ENCODE measurements around the gene HTR4.

The HTR4 gene

GRCh38 chr5:148687871-148688270, 33.5 kb upstream of the HTR4 start:
- no peak overlapping the region for H3K4me2 ChIP-seq (ENCODE audit: low read length)
- no peaks in the 10 kb centered on the region for H3K4me1 ChIP-seq
- no peak overlapping the region for H3K9ac ChIP-seq
- no peak overlapping the region for H3K27ac ChIP-seq
- no peak for TF ChIP-seq CTCF (IDR thresholded peaks at IDR 0.05)
- H2AFZ ChIP-seq: no peak overlapping the region
- no peak overlapping the region for H3K4me3 ChIP-seq (ENCODE audit: low read depth, low read length)
- no peaks in the 10 kb centered on the region for H3K27me3 ChIP-seq (ENCODE audit: control insufficient read depth, insufficient read depth, low read length)
- H3K36me3 ChIP-seq (ENCODE audit: control insufficient read depth, insufficient read depth, low read length): no peaks in the 10 kb centered on the region
- no peaks in the 10 kb centered on the region for H3K9me3 ChIP-seq (ENCODE audit: control insufficient read depth, low read length)
- H3K79me2 ChIP-seq: no peaks in the 10 kb centered on the region

GRCh38 chr5:148687427-148687826, 33.1 kb upstream of the HTR4 start:
- H3K79me2 ChIP-seq: no peaks in the 10 kb centered on the region
- no peaks in the 10 kb centered on the region for H3K4me1 ChIP-seq
- H3K27ac ChIP-seq: no peak overlapping the region
- no peak for TF ChIP-seq CTCF (IDR thresholded peaks at IDR 0.05)
- no peaks in the 10 kb centered on the region for H3K36me3 ChIP-seq (ENCODE audit: control insufficient read depth, insufficient read depth, low read length)
- H3K4me2 ChIP-seq (ENCODE audit: low read length): no peak overlapping the region
- no peaks in the 10 kb centered on the region for H3K9me3 ChIP-seq (ENCODE audit: control insufficient read depth, low read length)
- H2AFZ ChIP-seq: no peak overlapping the region
- H3K27me3 ChIP-seq (ENCODE audit: control insufficient read depth, insufficient read depth, low read length): no peaks in the 10 kb centered on the region
- H3K4me3 ChIP-seq (ENCODE audit: low read depth, low read length): no peak overlapping the region
- H3K9ac ChIP-seq: no peak overlapping the region

- no peak overlapping the region for H3K4me2 ChIP-seq (ENCODE audit: low read length)
- no peaks in the 10 kb centered on the region for H3K9me3 ChIP-seq (ENCODE audit: control insufficient read depth, low read length)
- no peak overlapping the region for H3K27ac ChIP-seq
- H3K36me3 ChIP-seq (ENCODE audit: control insufficient read depth, insufficient read depth, low read length): no peaks in the 10 kb centered on the region
- H3K4me3 ChIP-seq (ENCODE audit: low read depth, low read length): no peak overlapping the region
- H3K27me3 ChIP-seq (ENCODE audit: control insufficient read depth, insufficient read depth, low read length): no peaks in the 10 kb centered on the region
- no peak overlapping the region for H2AFZ ChIP-seq
- H3K9ac ChIP-seq: no peak overlapping the region
- TF ChIP-seq CTCF (IDR thresholded peaks at IDR 0.05): no peak
- no peaks in the 10 kb centered on the region for H3K4me1 ChIP-seq
- no peaks in the 10 kb centered on the region for H3K79me2 ChIP-seq
Measured at GRCh38 chr5:148686660-148687059, 32.3 kb upstream of the HTR4 start.

- Histone ChIP-seq H2AFZ (no peak overlapping the region), H3K9me3 (ENCODE audit: control insufficient read depth, low read length) (no peaks in the 10 kb centered on the region), H3K27me3 (ENCODE audit: control insufficient read depth, insufficient read depth, low read length) (no peaks in the 10 kb centered on the region), H3K36me3 (ENCODE audit: control insufficient read depth, insufficient read depth, low read length) (no peaks in the 10 kb centered on the region), H3K4me2 (ENCODE audit: low read length) (no peak overlapping the region), H3K79me2 (no peaks in the 10 kb centered on the region), H3K4me3 (ENCODE audit: low read depth, low read length) (no peak overlapping the region), H3K4me1 (no peaks in the 10 kb centered on the region), H3K9ac (no peak overlapping the region), H3K27ac (no peak overlapping the region)
- TF ChIP-seq CTCF (IDR thresholded peaks at IDR 0.05): no peak
Measured at GRCh38 chr5:148685520-148686134, 31.3 kb upstream of the HTR4 start.

- Histone ChIP-seq H3K4me2 (ENCODE audit: low read length) (no peak overlapping the region), H3K9ac (no peak overlapping the region), H3K79me2 (no peaks in the 10 kb centered on the region), H3K4me1 (no peaks in the 10 kb centered on the region), H3K36me3 (ENCODE audit: control insufficient read depth, insufficient read depth, low read length) (no peaks in the 10 kb centered on the region), H3K4me3 (ENCODE audit: low read depth, low read length) (no peak overlapping the region), H3K9me3 (ENCODE audit: control insufficient read depth, low read length) (no peaks in the 10 kb centered on the region), H2AFZ (no peak overlapping the region), H3K27me3 (ENCODE audit: control insufficient read depth, insufficient read depth, low read length) (no peaks in the 10 kb centered on the region), H3K27ac (no peak overlapping the region)
- no peak for TF ChIP-seq CTCF (IDR thresholded peaks at IDR 0.05)
Measured at GRCh38 chr5:148684528-148684927, 30.2 kb upstream of the HTR4 start.
